Diencephalon (tissue), 1 donor: ENCODE results near the gene SDR9C7. TPM values are rescaled to one million over a fixed set of nuclear protein-coding genes. Genes with fewer than 3 reads are reported as not detected.

Source experiments
- total RNA-seq: library from RNA; depleted of rRNA; stranded (reverse); fragments of >200 nt; gene quantifications from one replicate; pipeline ENCODE4 v1.2.3, GENCODE V29; 2014

SDR9C7 gene
- 0.23 TPM for total RNA-seq

GRCh38 chr12:56933826-56934625 lies at the start of gene SDR9C7:
TSS of gene SDR9C7 (minus strand) at chr12:56934408. CDS start at chr12:56934261, 147 bp downstream.

GRCh38 chr12:56957229-56958052 lies 23.2 kb upstream of the SDR9C7 start, which contains the start of gene RDH16:
TSS of gene RDH16 (minus strand) at chr12:56957608. CDS start at chr12:56957462, 146 bp downstream.

Other genes with a start within 250 kb of the SDR9C7 start
- 119 TPM for gene PTGES3, start 246.1 kb downstream of the SDR9C7 start, total RNA-seq
- 1,063 TPM for gene NACA, start 209.1 kb downstream of the SDR9C7 start, total RNA-seq
- gene PRIM1, start 182.1 kb downstream of the SDR9C7 start, total RNA-seq: 21.9 TPM
- gene HSD17B6, start 171.1 kb downstream of the SDR9C7 start, total RNA-seq: 12.0 TPM
- gene RDH16, start 23.2 kb upstream of the SDR9C7 start, total RNA-seq: 0.23 TPM
- 10.1 TPM for gene ZBTB39, start 72.1 kb upstream of the SDR9C7 start, total RNA-seq
- gene TAC3, start 82.1 kb upstream of the SDR9C7 start, total RNA-seq: 5.1 TPM
- not detected for gene MYO1A, start 115.7 kb upstream of the SDR9C7 start, total RNA-seq
- 7.6 TPM for gene NEMP1, start 144.4 kb upstream of the SDR9C7 start, total RNA-seq
- 16.6 TPM for gene NAB2, start 154.7 kb upstream of the SDR9C7 start, total RNA-seq
- 8.1 TPM for gene STAT6, start 177.0 kb upstream of the SDR9C7 start, total RNA-seq
- 114 TPM for gene LRP1, start 194.1 kb upstream of the SDR9C7 start, total RNA-seq
- not detected for gene LRP1-AS, start 213.2 kb upstream of the SDR9C7 start, total RNA-seq